B cell (primary cell): Measurements from ENCODE around the gene PDE11A. TPM values are rescaled to one million over a fixed set of nuclear protein-coding genes. Genes with fewer than 3 reads are reported as not detected.

Experiments used
- ATAC-seq: fragments of 200-7000 bp; cut with Tn5 transposase; one replicate; pipeline ENCODE4 v1.10.0; 2021; ENCODE audit warnings: low read depth, mild to moderate bottlenecking, moderate number of reproducible peaks, moderate library complexity
- CTCF ChIA-PET: fragments of 350-600 bp; sonication (Branson Sonifier 250); formaldehyde crosslinking; loops from one replicate; lab custom pipeline; 2021; ENCODE audit warnings: antibody characterized with exemption, inconsistent platforms; lab: Charles Lee
- POLR2A ChIA-PET: fragments of 350-600 bp; sonication (Branson Sonifier 250); formaldehyde crosslinking; loops from one replicate; lab custom pipeline; 2021; ENCODE audit warnings: antibody characterized with exemption; lab: Charles Lee
- DNase-seq: peaks from one replicate; pipeline ENCODE4 v3.0.0; 2013
- H2AFZ ChIP-seq: 2 replicates; pipeline ENCODE4 v1.6.1; 2012; ENCODE audit warnings: mild to moderate bottlenecking, low read depth, low read length; ENCODE audit not compliant: insufficient read depth, poor library complexity, severe bottlenecking
- H3K27ac ChIP-seq, 2 donors: 1 replicate in 1 of 2; 2 replicates in 1 of 2; pipeline ENCODE4 v1.5.1; 2012 to 2013; ENCODE audit warnings: low read length in 2 of 2, mild to moderate bottlenecking in 2 of 2, moderate library complexity in 1 of 2
- H3K27me3 ChIP-seq, 4 experiments: fragments of 200-600 bp in 1 of 4; sonication (generic) in 1 of 4; replicated peaks in 1 of 4; 1 replicate in 2 of 4; 2 replicates in 2 of 4; pipeline versions ENCODE4 v1.6.1 to v1.7.0; 2013 to 2016; ENCODE audit warnings: low read length in 3 of 4, mild to moderate bottlenecking in 2 of 4, mixed read lengths in 1 of 4, moderate library complexity in 1 of 4; ENCODE audit not compliant: insufficient read depth in 4 of 4, control insufficient read depth in 3 of 4; ENCODE audit errors: control extremely low read depth in 1 of 4
- H3K36me3 ChIP-seq, 2 experiments: replicated peaks in 1 of 2; 1 replicate in 1 of 2; 2 replicates in 1 of 2; pipeline versions ENCODE4 v1.6.1 to v1.7.1; 2013; ENCODE audit warnings: low read length in 1 of 2; ENCODE audit not compliant: insufficient read depth in 2 of 2, control insufficient read depth in 1 of 2; ENCODE audit errors: control extremely low read depth in 1 of 2, extremely low read depth in 1 of 2
- H3K4me1 ChIP-seq, 2 donors: fragments of 200-600 bp in 1 of 2; sonication (generic) in 1 of 2; 1 replicate in 1 of 2; 2 replicates in 1 of 2; pipeline versions ENCODE4 v1.5.1 to v1.6.1; 2013 to 2017; ENCODE audit warnings: low read length in 2 of 2; ENCODE audit not compliant: control insufficient read depth in 2 of 2, insufficient read depth in 2 of 2
- H3K4me2 ChIP-seq: replicated peaks from 2 replicates; pipeline ENCODE3; 2012; ENCODE audit warnings: mild to moderate bottlenecking, low read depth, low read length; ENCODE audit not compliant: poor library complexity, severe bottlenecking
- H3K4me3 ChIP-seq, 5 experiments: fragments of 200-600 bp in 1 of 5; sonication (generic) in 1 of 5; 1 replicate in 3 of 5; 2 replicates in 2 of 5; pipeline versions ENCODE4 v1.5.1 to v1.7.0; 2011 to 2016; ENCODE audit warnings: low read length in 4 of 5, mild to moderate bottlenecking in 4 of 5, low read depth in 2 of 5, control low read depth in 1 of 5, moderate library complexity in 1 of 5; ENCODE audit not compliant: insufficient read depth in 1 of 5; ENCODE audit errors: control extremely low read depth in 1 of 5, extremely low read depth in 1 of 5
- H3K79me2 ChIP-seq: fragments of 200-600 bp; sonication (generic); one replicate; pipeline ENCODE4 v1.6.0; 2016; ENCODE audit warnings: low read length; ENCODE audit not compliant: control insufficient read depth, insufficient read depth
- H3K9ac ChIP-seq: fragments of 200-600 bp; sonication (generic); 2 replicates; pipeline ENCODE4 v1.6.1; 2017; ENCODE audit warnings: mild to moderate bottlenecking, low read length, moderate library complexity
- H3K9me3 ChIP-seq, 3 donors: one replicate each; pipeline versions ENCODE4 v1.6.1 to v1.7.1; 2013; ENCODE audit warnings: low read length in 2 of 3; ENCODE audit not compliant: control insufficient read depth in 2 of 3, insufficient read depth in 1 of 3; ENCODE audit errors: control extremely low read depth in 1 of 3
- H4K20me1 ChIP-seq: 2 replicates; pipeline ENCODE4 v1.6.0; 2012; ENCODE audit warnings: mild to moderate bottlenecking, low read length; ENCODE audit not compliant: insufficient read depth, control insufficient read depth, poor library complexity, severe bottlenecking
- H3K27ac Mint-ChIP-seq: one replicate; pipeline ENCODE4 v1.8.0; 2021; ENCODE audit warnings: mixed read lengths
- H3K27me3 Mint-ChIP-seq: one replicate; pipeline ENCODE4 v1.8.0; 2021; ENCODE audit warnings: mixed read lengths
- H3K4me1 Mint-ChIP-seq: one replicate; pipeline ENCODE4 v1.8.0; 2021; ENCODE audit warnings: mixed read lengths
- H3K4me3 Mint-ChIP-seq: one replicate; pipeline ENCODE4 v1.8.0; 2021; ENCODE audit warnings: mixed read lengths
- H3K9me3 Mint-ChIP-seq: one replicate; pipeline ENCODE4 v1.8.0; 2022; ENCODE audit warnings: mixed read lengths; ENCODE audit not compliant: insufficient read depth
- CTCF ChIP-seq: fragments of 200-600 bp; IDR thresholded peaks from one replicate; pipeline ENCODE4 v1.8.0; 2022; ENCODE audit warnings: antibody characterized with exemption, mild to moderate bottlenecking
- EZH2 ChIP-seq: IDR thresholded peaks from 2 replicates; pipeline ENCODE4 v1.6.1; 2012; ENCODE audit warnings: borderline replicate concordance, low read depth, mild to moderate bottlenecking, moderate library complexity, low read length; ENCODE audit not compliant: insufficient read depth, poor library complexity, severe bottlenecking
- WGBS: methylation state at CpG from one replicate; pipeline ENCODE4 v1.1.5; 2013; ENCODE audit warnings: missing lambda C conversion rate; ENCODE audit not compliant: insufficient coverage; 5-methylcytosine and 5-hydroxymethylcytosine counted together
- intact Hi-C: fragments of 100-400 bp; cut with micrococcal nuclease; formaldehyde crosslinking; loops from one replicate; pipeline ENCODE4 v1.10.0; 2022
- polyA plus RNA-seq: library from polyadenylated mRNA; depleted of rRNA; stranded (reverse); fragments of >200 nt; gene quantifications from 2 replicates; pipeline ENCODE4 v1.2.3, GENCODE V29; 2012
- total RNA-seq, 2 donors: library from RNA; stranded (reverse); fragments of 120-200 nt in 1 of 2; gene quantifications; 1 replicate in 1 of 2; 2 replicates in 1 of 2; pipeline versions ENCODE4 v1.2.3 to v1.2.4, GENCODE V29; 2013 to 2022

PDE11A gene
- total and polyA plus RNA-seq, 2 donors (not counting 1 experiment from before 2014, with no cell fraction given): 0.25 TPM; not detected in 1

DNA sequence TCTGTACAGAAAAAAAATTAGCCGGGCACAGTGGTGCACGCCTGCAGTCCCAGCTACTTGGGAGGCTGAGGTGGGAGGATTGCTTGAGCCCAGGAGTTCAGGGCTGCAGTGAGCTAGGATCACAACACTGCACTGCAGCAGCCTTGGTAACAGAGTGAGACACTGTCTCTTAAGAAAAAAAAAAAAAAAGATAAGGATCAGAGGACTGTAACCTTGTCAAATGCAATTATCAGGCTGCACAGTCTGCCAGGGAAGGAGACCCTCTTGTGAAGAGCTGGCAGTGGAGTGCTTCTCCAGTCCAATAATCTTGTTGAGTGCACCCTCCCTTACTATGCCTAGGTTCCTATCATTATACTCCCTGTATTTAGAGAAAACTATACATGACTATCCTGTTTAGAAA, 330.7 kb downstream of the PDE11A start:
- CTCF ChIA-PET: no interaction called here
- intact Hi-C loops: no loop called here
- H3K27me3 ChIP-seq: no peaks in the 10 kb centered on the region

GRCh38 chr2:177740700-177741099, 331.9 kb downstream of the PDE11A start:
- no peak for TF ChIP-seq CTCF
- no peak for TF ChIP-seq EZH2
- no peaks in the 10 kb centered on the region for H4K20me1 ChIP-seq
- no peaks in the 10 kb centered on the region for H3K36me3 ChIP-seq
- H3K4me3 ChIP-seq: no peak overlapping the region
- ChIA-PET CTCF (no interaction called here), POLR2A (no interaction called here)
- Mint-ChIP-seq H3K27me3 (no peaks in the 10 kb centered on the region), H3K27ac (no peak overlapping the region), H3K9me3 (no peaks in the 10 kb centered on the region), H3K4me1 (no peaks in the 10 kb centered on the region), H3K4me3 (no peak overlapping the region)
- no peak overlapping the region for H2AFZ ChIP-seq
- H3K27me3 ChIP-seq: no peaks in the 10 kb centered on the region
- no peak for ATAC-seq
- H3K4me2 ChIP-seq: no peak overlapping the region
- WGBS: no CpG with 5 or more reads among the region's 1 CpG
- no peak overlapping the region for H3K9ac ChIP-seq
- H3K4me1 ChIP-seq: no peaks in the 10 kb centered on the region
- no peak overlapping the region for H3K27ac ChIP-seq
- intact Hi-C loops: no loop called here
- H3K9me3 ChIP-seq: no peaks in the 10 kb centered on the region
- no peak for DNase-seq
- no peaks in the 10 kb centered on the region for H3K79me2 ChIP-seq

More for the DNA sequence above, 330.7 kb downstream of the PDE11A start:
- H3K4me2 ChIP-seq: no peak overlapping the region
- no peak overlapping the region for H3K27ac ChIP-seq
- DNase-seq (no peak), ATAC-seq (no peak)
- Mint-ChIP-seq H3K27ac (no peak overlapping the region), H3K4me1 (no peaks in the 10 kb centered on the region), H3K9me3 (no peaks in the 10 kb centered on the region), H3K4me3 (no peak overlapping the region), H3K27me3 (peaks cover 7% of the 10 kb centered on the region)
- no peaks in the 10 kb centered on the region for H3K79me2 ChIP-seq
- no peak overlapping the region for H3K9ac ChIP-seq
- no peaks in the 10 kb centered on the region for H4K20me1 ChIP-seq
- H3K4me1 ChIP-seq: no peaks in the 10 kb centered on the region
- no peak overlapping the region for H2AFZ ChIP-seq
- H3K36me3 ChIP-seq: no peaks in the 10 kb centered on the region
- H3K9me3 ChIP-seq: no peaks in the 10 kb centered on the region
- no peak overlapping the region for H3K4me3 ChIP-seq
- POLR2A ChIA-PET: no interaction called here
- TF ChIP-seq EZH2 (no peak), CTCF (no peak)
- WGBS: 88% methylated on average over 2 of the region's 2 CpGs
